Esophagus squamous epithelium (tissue), 4 donors: Measurements from ENCODE around the gene FLT4.

Source experiments
- CTCF ChIP-seq, 6 experiments: fragments of 450-650 bp in 4 of 6; fragments of 200-600 bp in 2 of 6; sonication (generic) in 2 of 6; IDR thresholded peaks; one replicate each; pipeline ENCODE4 v1.5.1; 2016 to 2019; ENCODE audit warnings: antibody characterized with exemption in 6 of 6, mild to moderate bottlenecking in 4 of 6, moderate library complexity in 4 of 6
- POLR2A ChIP-seq, 4 donors: fragments of 450-650 bp; IDR thresholded peaks; one replicate each; pipeline ENCODE4 v1.6.1; 2017; ENCODE audit warnings: antibody characterized with exemption in 4 of 4, mild to moderate bottlenecking in 4 of 4, moderate library complexity in 3 of 4

- TF ChIP-seq CTCF (IDR thresholded peaks at IDR 0.05) (no peak), POLR2A (IDR thresholded peaks at IDR 0.05) (no peak)
Observed at GRCh38 chr5:180625791-180626660, 23.4 kb downstream of the FLT4 start.
